HG03469 (cell line): Measurements from ENCODE around the gene PRRX2.

Source experiments
- ATAC-seq: cut with Tn5 transposase; IDR thresholded peaks from one replicate; pipeline ENCODE4 v1.9.1; 2021; ENCODE audit warnings: mild to moderate bottlenecking, moderate library complexity, moderate number of reproducible peaks; ENCODE audit not compliant: unreplicated experiment

Gene PRRX2

DNA sequence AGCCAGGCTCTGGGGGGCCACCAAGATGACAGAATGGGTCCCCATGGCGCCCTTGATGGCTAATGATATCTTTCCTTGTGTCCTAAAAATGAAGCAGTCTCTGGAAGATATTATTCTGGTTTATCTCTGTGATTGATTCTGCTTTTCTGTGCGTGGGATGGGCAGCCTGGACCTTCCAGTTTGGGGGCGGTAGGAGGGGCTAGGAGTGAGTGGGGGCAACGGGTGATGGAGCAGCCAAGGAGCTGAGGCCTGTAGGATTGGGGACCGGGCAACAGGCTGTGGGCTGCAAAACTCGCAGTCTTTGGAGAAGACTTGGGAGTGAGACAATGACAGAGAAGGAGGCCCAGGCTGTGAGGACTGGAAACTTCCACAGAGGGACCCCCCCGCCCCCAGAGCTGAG, 8.8 kb downstream of the PRRX2 start:
- no peak for ATAC-seq

- no peak for ATAC-seq
Measured at GRCh38 chr9:129675620-129676019, 10.2 kb downstream of the PRRX2 start.

- no peak for ATAC-seq
Measured at GRCh38 chr9:129676287-129676686, 10.8 kb downstream of the PRRX2 start.

- no peak for ATAC-seq
Measured at GRCh38 chr9:129676975-129677374, 11.5 kb downstream of the PRRX2 start.

DNA sequence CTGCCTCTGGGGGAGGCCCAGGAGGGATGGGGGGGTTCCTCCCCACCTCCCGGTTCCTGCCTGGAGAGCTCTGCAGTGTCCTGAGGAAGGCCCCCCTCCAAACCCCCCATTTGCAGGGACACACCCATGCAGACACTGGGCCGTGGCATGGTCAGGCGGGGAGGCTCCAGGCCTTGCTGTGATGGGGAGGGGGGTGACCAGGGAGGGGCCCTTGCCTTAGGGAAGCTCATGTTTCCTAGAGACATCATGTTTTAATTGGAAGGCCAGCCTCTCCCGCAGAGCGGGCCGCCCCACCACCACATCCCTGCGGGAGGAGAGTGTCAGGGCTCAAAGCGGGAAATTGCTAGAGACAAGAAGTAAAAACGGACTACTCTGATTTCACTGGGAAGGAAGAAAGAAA, 12.0 kb downstream of the PRRX2 start:
- ATAC-seq = no peak

DNA sequence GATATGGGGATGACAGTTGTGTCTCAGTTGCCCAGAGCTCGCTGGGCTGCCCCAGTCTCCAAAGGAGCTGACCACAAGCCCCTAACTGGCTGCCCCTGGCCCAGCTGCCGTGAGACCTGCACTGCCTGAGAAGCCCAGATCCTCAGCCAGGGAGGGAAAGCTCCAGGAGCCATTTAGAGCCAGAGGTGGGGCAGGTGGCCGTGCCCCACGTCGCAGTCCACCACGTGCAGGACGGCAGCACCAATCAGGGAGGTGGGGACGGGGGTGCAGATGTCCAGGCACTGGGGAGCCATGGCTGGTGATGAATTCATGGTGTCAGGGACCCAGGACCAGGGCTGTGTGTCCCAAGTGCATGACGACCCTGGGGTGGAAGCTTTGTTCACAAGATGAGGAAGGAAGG, 13.4 kb downstream of the PRRX2 start:
- no peak for ATAC-seq

DNA sequence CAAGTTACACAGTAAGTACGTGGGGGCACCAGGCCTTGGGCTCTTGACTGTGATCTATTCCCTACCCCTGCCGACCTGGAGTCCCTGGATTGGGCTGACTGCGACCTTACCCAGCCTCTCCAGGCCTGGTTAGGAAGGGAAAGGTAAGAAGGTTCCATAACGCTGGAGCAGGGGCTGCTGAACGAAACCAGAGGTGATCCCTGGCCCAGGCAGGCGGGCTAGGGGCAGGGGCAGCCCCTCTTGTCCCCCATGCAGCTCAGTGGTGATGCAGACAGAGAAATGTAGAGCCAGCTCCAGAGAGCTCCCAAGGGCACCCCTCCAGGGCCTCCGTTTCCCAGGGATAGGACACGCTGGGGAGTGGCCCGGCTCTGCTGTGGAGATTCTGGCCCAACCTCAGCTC, 14.1 kb downstream of the PRRX2 start:
- no peak for ATAC-seq

- ATAC-seq = no peak
Measured at GRCh38 chr9:129681924-129682323, 16.5 kb downstream of the PRRX2 start.

- ATAC-seq = no peak
Measured at GRCh38 chr9:129682381-129682780, 16.9 kb downstream of the PRRX2 start.

- no peak for ATAC-seq
Measured at GRCh38 chr9:129685220-129685932, 19.9 kb downstream of the PRRX2 start.

DNA sequence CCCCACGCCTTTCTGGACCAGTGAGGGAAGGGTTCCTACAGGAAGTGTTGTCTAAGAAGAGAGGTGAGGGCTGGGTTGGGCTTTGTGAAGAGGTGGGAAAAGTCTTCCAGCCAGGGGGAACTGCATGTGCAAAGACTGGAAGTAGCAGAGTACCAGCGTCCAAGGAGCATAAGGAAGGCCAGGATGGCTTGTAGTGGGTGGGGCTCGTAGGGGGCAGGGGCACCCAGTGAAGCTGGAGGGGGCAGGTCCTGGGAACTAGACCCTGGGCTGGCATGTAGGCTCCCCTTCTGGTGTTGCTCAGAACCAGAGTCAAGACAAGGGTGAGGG, 20.4 kb downstream of the PRRX2 start:
- ATAC-seq = no peak

DNA sequence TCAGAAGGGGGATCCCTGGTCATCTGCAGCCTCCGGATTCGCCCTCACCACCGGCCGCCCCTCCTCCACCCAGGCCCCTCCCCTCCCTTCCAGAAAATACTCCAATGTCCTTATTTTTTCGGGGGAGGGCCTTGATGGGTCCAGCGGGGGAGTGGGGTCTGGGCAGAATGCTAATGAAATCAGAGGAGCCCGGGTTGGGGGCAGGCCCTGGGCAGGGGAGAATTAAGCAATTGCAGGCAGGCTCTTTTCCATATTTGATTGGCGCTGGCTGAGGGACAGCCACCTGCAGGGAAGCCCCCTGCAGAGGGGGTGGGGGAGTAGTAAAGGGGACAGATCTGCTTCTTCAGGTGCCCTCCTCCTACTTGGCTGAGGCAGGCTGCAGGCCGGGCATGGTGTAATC, 21.3 kb downstream of the PRRX2 start:
- ATAC-seq = no peak

DNA sequence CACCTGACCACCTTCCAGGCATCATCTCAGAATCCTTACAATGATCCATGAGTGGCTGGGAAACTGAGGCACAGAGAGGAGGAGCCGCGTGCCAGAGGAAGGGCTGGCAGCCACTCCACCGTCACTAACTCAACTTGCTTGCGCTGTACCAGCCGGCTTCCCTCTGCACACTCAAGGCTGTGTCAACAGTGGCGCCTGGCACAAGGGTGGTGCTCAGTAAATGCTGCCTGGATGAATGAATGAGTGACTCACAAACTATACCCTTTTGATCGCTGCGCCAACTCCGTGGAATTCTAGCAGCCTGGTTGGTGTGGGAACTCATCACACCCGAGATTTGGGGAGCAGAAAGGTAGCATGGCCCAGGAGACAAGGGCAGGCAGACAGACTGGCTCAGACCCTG, 21.9 kb downstream of the PRRX2 start:
- ATAC-seq = no peak

- ATAC-seq = no peak
Measured at GRCh38 chr9:129688285-129689043, 23.0 kb downstream of the PRRX2 start.

GRCh38 chr9:129692534-129692933, 27.1 kb downstream of the PRRX2 start:
- no peak for ATAC-seq

DNA sequence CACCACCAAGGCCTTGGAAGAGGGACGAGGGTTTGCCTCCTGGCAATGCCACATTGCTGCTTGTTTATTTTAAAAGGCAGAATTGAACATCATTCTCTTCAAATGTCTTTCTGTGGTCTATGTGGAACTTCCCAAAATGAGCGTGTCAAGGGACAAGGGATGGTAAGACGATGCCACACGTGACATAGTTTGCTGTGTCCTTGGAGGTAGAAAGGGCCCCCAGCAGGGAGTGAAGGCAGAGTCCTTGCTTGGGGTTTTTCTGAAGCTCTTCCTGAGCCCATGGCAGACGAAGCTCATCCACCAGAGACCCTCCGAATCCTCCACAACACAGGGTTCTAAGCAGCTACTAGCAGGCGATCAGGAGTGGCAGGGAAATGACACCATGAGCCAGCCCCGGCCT, 28.3 kb downstream of the PRRX2 start:
- no peak for ATAC-seq

DNA sequence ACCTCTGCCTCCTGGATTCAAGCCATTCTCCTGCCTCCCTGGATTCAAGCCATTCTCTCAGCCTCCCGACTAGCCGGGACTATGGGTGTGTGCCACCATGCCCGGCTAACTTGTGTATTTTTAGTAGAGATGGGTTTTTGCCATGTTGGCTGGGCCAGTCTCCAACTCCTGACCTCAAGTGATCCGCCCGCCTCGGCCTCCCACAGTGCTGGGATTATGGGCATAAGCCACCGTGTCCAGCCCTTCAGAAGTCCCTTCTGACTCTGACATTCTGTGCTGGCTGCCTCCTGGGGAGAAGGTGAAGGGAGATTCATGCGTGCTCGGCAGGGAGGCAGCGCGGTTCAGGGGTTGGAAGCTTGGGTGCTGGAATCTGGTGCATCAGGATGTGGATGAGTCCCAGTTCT, 28.8 kb downstream of the PRRX2 start:
- ATAC-seq = no peak

- ATAC-seq = no peak
Measured at GRCh38 chr9:129695870-129696269, 30.4 kb downstream of the PRRX2 start.

DNA sequence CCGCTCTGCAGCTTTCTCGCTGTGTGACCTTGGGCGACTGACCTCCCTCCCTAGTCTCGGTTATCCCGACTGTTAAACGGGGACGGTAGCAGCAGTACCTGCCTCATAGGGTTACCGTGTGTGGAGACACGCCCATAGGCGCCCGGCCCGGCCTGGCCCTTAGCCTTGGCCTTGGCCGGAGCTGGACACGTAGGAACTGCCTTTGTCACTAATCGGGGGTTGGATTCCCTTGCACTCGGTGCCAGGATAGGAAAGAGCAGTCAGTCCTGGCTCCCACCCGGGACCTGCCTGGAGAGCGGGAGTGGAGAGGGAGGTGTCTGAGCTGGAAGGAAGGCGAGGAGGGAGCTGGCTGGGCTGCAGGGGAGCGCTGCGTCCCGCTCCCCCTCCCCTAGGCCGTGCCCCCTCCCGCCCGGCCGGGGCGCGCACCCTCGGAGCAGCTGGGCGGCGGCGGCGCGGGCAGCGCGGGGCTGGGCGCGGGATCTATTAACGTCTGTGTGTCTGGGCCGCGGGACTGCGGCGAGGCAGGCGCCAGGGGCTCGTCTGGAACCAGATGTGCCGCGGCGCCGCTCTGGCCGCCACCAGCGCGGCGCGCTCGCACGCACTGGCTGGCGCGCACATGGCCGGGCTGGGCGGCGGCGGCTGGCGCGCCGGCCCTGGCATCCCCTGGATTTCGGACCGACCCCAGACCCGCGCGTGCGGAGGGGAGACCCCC, 31.7 kb downstream of the PRRX2 start:
- no peak for ATAC-seq

DNA sequence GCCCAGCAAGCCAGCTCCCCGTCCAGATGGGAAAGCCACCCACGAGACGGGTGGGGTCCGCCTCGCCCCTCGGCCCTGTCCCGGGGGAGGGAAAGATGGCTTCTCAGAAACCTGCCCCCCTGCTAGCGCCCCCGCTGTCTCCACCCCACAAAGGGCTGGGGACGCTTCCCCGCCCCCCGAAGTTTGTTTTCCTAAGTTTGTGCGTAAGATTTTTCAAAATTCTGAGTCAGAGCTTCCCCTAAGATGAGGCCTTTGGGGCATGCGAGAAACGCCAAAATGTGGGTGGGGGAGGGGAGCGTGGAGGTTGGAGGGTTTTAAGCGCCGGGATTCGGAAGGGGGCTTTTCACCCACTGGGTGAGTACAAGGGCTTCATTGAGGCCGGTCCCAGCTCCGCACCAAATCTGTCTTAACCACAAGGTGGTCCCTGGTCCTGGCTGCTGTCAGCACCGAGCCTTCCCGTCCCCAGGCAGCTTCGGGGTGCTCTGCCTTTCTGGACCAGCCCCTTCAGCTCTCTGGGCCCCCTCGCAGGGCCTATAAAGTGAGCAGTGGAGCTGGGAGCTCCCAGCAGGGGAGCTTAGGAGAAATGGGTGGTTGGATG, 32.3 kb downstream of the PRRX2 start:
- ATAC-seq = no peak

GRCh38 chr9:129698254-129698757, 32.9 kb downstream of the PRRX2 start:
- ATAC-seq = no peak
